B cell (primary cell): ENCODE data around the gene ABTB2. TPM values are rescaled to one million over a fixed set of nuclear protein-coding genes. Genes with fewer than 3 reads are reported as not detected.

Experiments used
- ATAC-seq: fragments of 200-7000 bp; cut with Tn5 transposase; one replicate; pipeline ENCODE4 v1.10.0; 2021; ENCODE audit warnings: low read depth, mild to moderate bottlenecking, moderate number of reproducible peaks, moderate library complexity
- CTCF ChIA-PET: fragments of 350-600 bp; sonication (Branson Sonifier 250); formaldehyde crosslinking; loops from one replicate; lab custom pipeline; 2021; ENCODE audit warnings: antibody characterized with exemption, inconsistent platforms; lab: Charles Lee
- POLR2A ChIA-PET: fragments of 350-600 bp; sonication (Branson Sonifier 250); formaldehyde crosslinking; loops from one replicate; lab custom pipeline; 2021; ENCODE audit warnings: antibody characterized with exemption; lab: Charles Lee
- DNase-seq: peaks from one replicate; pipeline ENCODE4 v3.0.0; 2013
- H2AFZ ChIP-seq: 2 replicates; pipeline ENCODE4 v1.6.1; 2012; ENCODE audit warnings: mild to moderate bottlenecking, low read depth, low read length; ENCODE audit not compliant: insufficient read depth, poor library complexity, severe bottlenecking
- H3K27ac ChIP-seq, 2 donors: 1 replicate in 1 of 2; 2 replicates in 1 of 2; pipeline ENCODE4 v1.5.1; 2012 to 2013; ENCODE audit warnings: low read length in 2 of 2, mild to moderate bottlenecking in 2 of 2, moderate library complexity in 1 of 2
- H3K27me3 ChIP-seq, 4 experiments: fragments of 200-600 bp in 1 of 4; sonication (generic) in 1 of 4; replicated peaks in 1 of 4; 1 replicate in 2 of 4; 2 replicates in 2 of 4; pipeline versions ENCODE4 v1.6.1 to v1.7.0; 2013 to 2016; ENCODE audit warnings: low read length in 3 of 4, mild to moderate bottlenecking in 2 of 4, mixed read lengths in 1 of 4, moderate library complexity in 1 of 4; ENCODE audit not compliant: insufficient read depth in 4 of 4, control insufficient read depth in 3 of 4; ENCODE audit errors: control extremely low read depth in 1 of 4
- H3K36me3 ChIP-seq, 2 experiments: replicated peaks in 1 of 2; 1 replicate in 1 of 2; 2 replicates in 1 of 2; pipeline versions ENCODE4 v1.6.1 to v1.7.1; 2013; ENCODE audit warnings: low read length in 1 of 2; ENCODE audit not compliant: insufficient read depth in 2 of 2, control insufficient read depth in 1 of 2; ENCODE audit errors: control extremely low read depth in 1 of 2, extremely low read depth in 1 of 2
- H3K4me1 ChIP-seq, 2 donors: fragments of 200-600 bp in 1 of 2; sonication (generic) in 1 of 2; 1 replicate in 1 of 2; 2 replicates in 1 of 2; pipeline versions ENCODE4 v1.5.1 to v1.6.1; 2013 to 2017; ENCODE audit warnings: low read length in 2 of 2; ENCODE audit not compliant: control insufficient read depth in 2 of 2, insufficient read depth in 2 of 2
- H3K4me2 ChIP-seq: replicated peaks from 2 replicates; pipeline ENCODE3; 2012; ENCODE audit warnings: mild to moderate bottlenecking, low read depth, low read length; ENCODE audit not compliant: poor library complexity, severe bottlenecking
- H3K4me3 ChIP-seq, 5 experiments: fragments of 200-600 bp in 1 of 5; sonication (generic) in 1 of 5; 1 replicate in 3 of 5; 2 replicates in 2 of 5; pipeline versions ENCODE4 v1.5.1 to v1.7.0; 2011 to 2016; ENCODE audit warnings: low read length in 4 of 5, mild to moderate bottlenecking in 4 of 5, low read depth in 2 of 5, control low read depth in 1 of 5, moderate library complexity in 1 of 5; ENCODE audit not compliant: insufficient read depth in 1 of 5; ENCODE audit errors: control extremely low read depth in 1 of 5, extremely low read depth in 1 of 5
- H3K79me2 ChIP-seq: fragments of 200-600 bp; sonication (generic); one replicate; pipeline ENCODE4 v1.6.0; 2016; ENCODE audit warnings: low read length; ENCODE audit not compliant: control insufficient read depth, insufficient read depth
- H3K9ac ChIP-seq: fragments of 200-600 bp; sonication (generic); 2 replicates; pipeline ENCODE4 v1.6.1; 2017; ENCODE audit warnings: mild to moderate bottlenecking, low read length, moderate library complexity
- H3K9me3 ChIP-seq, 3 donors: one replicate each; pipeline versions ENCODE4 v1.6.1 to v1.7.1; 2013; ENCODE audit warnings: low read length in 2 of 3; ENCODE audit not compliant: control insufficient read depth in 2 of 3, insufficient read depth in 1 of 3; ENCODE audit errors: control extremely low read depth in 1 of 3
- H4K20me1 ChIP-seq: 2 replicates; pipeline ENCODE4 v1.6.0; 2012; ENCODE audit warnings: mild to moderate bottlenecking, low read length; ENCODE audit not compliant: insufficient read depth, control insufficient read depth, poor library complexity, severe bottlenecking
- H3K27ac Mint-ChIP-seq: one replicate; pipeline ENCODE4 v1.8.0; 2021; ENCODE audit warnings: mixed read lengths
- H3K27me3 Mint-ChIP-seq: one replicate; pipeline ENCODE4 v1.8.0; 2021; ENCODE audit warnings: mixed read lengths
- H3K4me1 Mint-ChIP-seq: one replicate; pipeline ENCODE4 v1.8.0; 2021; ENCODE audit warnings: mixed read lengths
- H3K4me3 Mint-ChIP-seq: one replicate; pipeline ENCODE4 v1.8.0; 2021; ENCODE audit warnings: mixed read lengths
- H3K9me3 Mint-ChIP-seq: one replicate; pipeline ENCODE4 v1.8.0; 2022; ENCODE audit warnings: mixed read lengths; ENCODE audit not compliant: insufficient read depth
- EZH2 ChIP-seq: IDR thresholded peaks from 2 replicates; pipeline ENCODE4 v1.6.1; 2012; ENCODE audit warnings: borderline replicate concordance, low read depth, mild to moderate bottlenecking, moderate library complexity, low read length; ENCODE audit not compliant: insufficient read depth, poor library complexity, severe bottlenecking
- WGBS: methylation state at CpG from one replicate; pipeline ENCODE4 v1.1.5; 2013; ENCODE audit warnings: missing lambda C conversion rate; ENCODE audit not compliant: insufficient coverage; 5-methylcytosine and 5-hydroxymethylcytosine counted together
- intact Hi-C: fragments of 100-400 bp; cut with micrococcal nuclease; formaldehyde crosslinking; loops from one replicate; pipeline ENCODE4 v1.10.0; 2022
- polyA plus RNA-seq: library from polyadenylated mRNA; depleted of rRNA; stranded (reverse); fragments of >200 nt; gene quantifications from 2 replicates; pipeline ENCODE4 v1.2.3, GENCODE V29; 2012
- total RNA-seq, 2 donors: library from RNA; stranded (reverse); fragments of 120-200 nt in 1 of 2; gene quantifications; 1 replicate in 1 of 2; 2 replicates in 1 of 2; pipeline versions ENCODE4 v1.2.3 to v1.2.4, GENCODE V29; 2013 to 2022
- TF ChIP-seq, protein P1 (sequence below): fragments of 200-600 bp; IDR thresholded peaks from one replicate; pipeline ENCODE4 v1.8.0; 2022; ENCODE audit warnings: antibody characterized with exemption, mild to moderate bottlenecking

The ABTB2 gene
- total and polyA plus RNA-seq, 2 donors (not counting 1 experiment from before 2014, with no cell fraction given) = 0.30 to 5.9 TPM

DNA sequence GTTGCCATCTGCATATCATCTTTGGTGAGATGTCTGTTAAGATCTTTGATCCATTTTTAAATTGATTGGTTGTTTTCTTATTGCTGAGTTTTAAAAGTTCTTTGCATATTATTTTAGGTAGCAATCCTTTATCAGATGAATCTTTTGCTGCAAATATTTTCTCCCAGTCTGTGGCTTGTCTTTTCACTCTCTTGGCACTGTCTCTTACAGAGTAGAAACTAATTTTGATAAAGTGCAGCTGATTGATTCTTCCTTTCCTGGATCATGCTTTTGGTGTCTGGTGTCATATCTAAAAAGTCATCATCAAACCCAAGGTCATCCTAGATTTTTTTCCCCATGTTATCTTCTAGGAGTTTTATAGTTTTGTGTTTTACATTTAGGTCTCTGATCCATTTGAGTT is 139.7 kb downstream of the ABTB2 start:
- no peaks in the 10 kb centered on the region for H3K9me3 ChIP-seq
- no peak overlapping the region for H3K9ac ChIP-seq
- Mint-ChIP-seq H3K4me1 (peaks cover 6% of the 10 kb centered on the region), H3K27ac (no peak overlapping the region), H3K9me3 (no peaks in the 10 kb centered on the region), H3K4me3 (no peak overlapping the region), H3K27me3 (no peaks in the 10 kb centered on the region)
- no peaks in the 10 kb centered on the region for H3K79me2 ChIP-seq
- intact Hi-C loops = no loop called here
- POLR2A ChIA-PET = no interaction called here
- CTCF ChIA-PET = interaction anchor here (0.6 to 1.0 kb wide), 2 partner anchors 35 to 43 kb away, joined by 3 to 4 read pairs; no protein-coding TSS in a partner anchor
- H3K4me2 ChIP-seq = no peak overlapping the region
- H3K36me3 ChIP-seq = no peaks in the 10 kb centered on the region
- no peak overlapping the region for H3K4me3 ChIP-seq
- H3K27ac ChIP-seq = no peak overlapping the region
- ATAC-seq (no peak), DNase-seq (no peak)
- TF ChIP-seq, protein P1, sequence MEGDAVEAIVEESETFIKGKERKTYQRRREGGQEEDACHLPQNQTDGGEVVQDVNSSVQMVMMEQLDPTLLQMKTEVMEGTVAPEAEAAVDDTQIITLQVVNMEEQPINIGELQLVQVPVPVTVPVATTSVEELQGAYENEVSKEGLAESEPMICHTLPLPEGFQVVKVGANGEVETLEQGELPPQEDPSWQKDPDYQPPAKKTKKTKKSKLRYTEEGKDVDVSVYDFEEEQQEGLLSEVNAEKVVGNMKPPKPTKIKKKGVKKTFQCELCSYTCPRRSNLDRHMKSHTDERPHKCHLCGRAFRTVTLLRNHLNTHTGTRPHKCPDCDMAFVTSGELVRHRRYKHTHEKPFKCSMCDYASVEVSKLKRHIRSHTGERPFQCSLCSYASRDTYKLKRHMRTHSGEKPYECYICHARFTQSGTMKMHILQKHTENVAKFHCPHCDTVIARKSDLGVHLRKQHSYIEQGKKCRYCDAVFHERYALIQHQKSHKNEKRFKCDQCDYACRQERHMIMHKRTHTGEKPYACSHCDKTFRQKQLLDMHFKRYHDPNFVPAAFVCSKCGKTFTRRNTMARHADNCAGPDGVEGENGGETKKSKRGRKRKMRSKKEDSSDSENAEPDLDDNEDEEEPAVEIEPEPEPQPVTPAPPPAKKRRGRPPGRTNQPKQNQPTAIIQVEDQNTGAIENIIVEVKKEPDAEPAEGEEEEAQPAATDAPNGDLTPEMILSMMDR = no peak
- TF ChIP-seq EZH2 = no peak
- H2AFZ ChIP-seq = no peak overlapping the region
- H3K4me1 ChIP-seq = no peaks in the 10 kb centered on the region
- no peaks in the 10 kb centered on the region for H3K27me3 ChIP-seq
- H4K20me1 ChIP-seq = no peaks in the 10 kb centered on the region

- WGBS = 100% methylated on average over 3 of the region's 6 CpGs
- no peak overlapping the region for H3K4me3 Mint-ChIP-seq
- Histone ChIP-seq H3K4me2 (no peak overlapping the region), H3K36me3 (no peaks in the 10 kb centered on the region), H3K4me1 (no peaks in the 10 kb centered on the region), H3K9me3 (no peaks in the 10 kb centered on the region), H3K27me3 (no peaks in the 10 kb centered on the region), H2AFZ (no peak overlapping the region), H3K79me2 (no peaks in the 10 kb centered on the region), H3K27ac (no peak overlapping the region), H3K4me3 (no peak overlapping the region), H3K9ac (no peak overlapping the region), H4K20me1 (no peaks in the 10 kb centered on the region)
- H3K9me3 Mint-ChIP-seq = no peaks in the 10 kb centered on the region
- intact Hi-C loops = no loop called here
- CTCF ChIA-PET = interaction anchor here (0.9 kb wide), 1 partner anchor 17 kb away, joined by 3 read pairs; no protein-coding TSS in a partner anchor
- H3K27ac Mint-ChIP-seq = no peak overlapping the region
- TF ChIP-seq, protein P1 = no peak
- no peak for TF ChIP-seq EZH2
- POLR2A ChIA-PET = no interaction called here
- no peak for ATAC-seq
- no peaks in the 10 kb centered on the region for H3K27me3 Mint-ChIP-seq
- H3K4me1 Mint-ChIP-seq = peaks cover 6% of the 10 kb centered on the region
- no peak for DNase-seq
These were observed 141.1 kb downstream of the ABTB2 start for GRCh38 chr11:34216706-34217105.
